Fibroblast of villous mesenchyme (primary cell): ENCODE measurements around the gene CCL27. TPM values are rescaled to one million over a fixed set of nuclear protein-coding genes. Genes with fewer than 3 reads are reported as not detected.
A peak's percentile ranks its signal among the peaks of the same experiment; 100 is the strongest.
"Not testable (repeated sequence)": the region's sequence is repeated elsewhere in the genome, so short reads cannot be mapped to it uniquely, and the experiment has no call there.

ENCODE experiments used
- DNase-seq: peaks from one replicate; pipeline ENCODE4 v3.0.0-alpha.2; 2010; ENCODE audit warnings: low read depth
- H3K4me3 ChIP-seq: 2 replicates; pipeline ENCODE4 v1.5.1; 2011; ENCODE audit warnings: low read depth, mild to moderate bottlenecking, low read length
- total RNA-seq: library from RNA; depleted of rRNA; stranded (reverse); fragments of >200 nt; gene quantifications from 2 replicates; pipeline ENCODE4 v1.2.3, GENCODE V29; 2012
- TF ChIP-seq, protein P1 (sequence below): IDR thresholded peaks from 2 replicates; pipeline ENCODE4 v1.5.1; 2012; ENCODE audit warnings: low read depth, mild to moderate bottlenecking, low read length; ENCODE audit not compliant: insufficient read depth

The CCL27 gene
- total RNA-seq, 1 donor, result not detected

- peak within 1 kb of the TSS; percentile 90 for H3K4me3 ChIP-seq
- peak; percentile 87 for DNase-seq
- TF ChIP-seq, protein P1, sequence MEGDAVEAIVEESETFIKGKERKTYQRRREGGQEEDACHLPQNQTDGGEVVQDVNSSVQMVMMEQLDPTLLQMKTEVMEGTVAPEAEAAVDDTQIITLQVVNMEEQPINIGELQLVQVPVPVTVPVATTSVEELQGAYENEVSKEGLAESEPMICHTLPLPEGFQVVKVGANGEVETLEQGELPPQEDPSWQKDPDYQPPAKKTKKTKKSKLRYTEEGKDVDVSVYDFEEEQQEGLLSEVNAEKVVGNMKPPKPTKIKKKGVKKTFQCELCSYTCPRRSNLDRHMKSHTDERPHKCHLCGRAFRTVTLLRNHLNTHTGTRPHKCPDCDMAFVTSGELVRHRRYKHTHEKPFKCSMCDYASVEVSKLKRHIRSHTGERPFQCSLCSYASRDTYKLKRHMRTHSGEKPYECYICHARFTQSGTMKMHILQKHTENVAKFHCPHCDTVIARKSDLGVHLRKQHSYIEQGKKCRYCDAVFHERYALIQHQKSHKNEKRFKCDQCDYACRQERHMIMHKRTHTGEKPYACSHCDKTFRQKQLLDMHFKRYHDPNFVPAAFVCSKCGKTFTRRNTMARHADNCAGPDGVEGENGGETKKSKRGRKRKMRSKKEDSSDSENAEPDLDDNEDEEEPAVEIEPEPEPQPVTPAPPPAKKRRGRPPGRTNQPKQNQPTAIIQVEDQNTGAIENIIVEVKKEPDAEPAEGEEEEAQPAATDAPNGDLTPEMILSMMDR, result peak; percentile 48
Measured at GRCh38 chr9:34646211-34647083, 16.0 kb downstream of the CCL27 start, which contains the start of gene GALT. TSS of gene GALT (plus strand) at chr9:34646675. CDS start at chr9:34646705, 30 bp downstream.

DNA sequence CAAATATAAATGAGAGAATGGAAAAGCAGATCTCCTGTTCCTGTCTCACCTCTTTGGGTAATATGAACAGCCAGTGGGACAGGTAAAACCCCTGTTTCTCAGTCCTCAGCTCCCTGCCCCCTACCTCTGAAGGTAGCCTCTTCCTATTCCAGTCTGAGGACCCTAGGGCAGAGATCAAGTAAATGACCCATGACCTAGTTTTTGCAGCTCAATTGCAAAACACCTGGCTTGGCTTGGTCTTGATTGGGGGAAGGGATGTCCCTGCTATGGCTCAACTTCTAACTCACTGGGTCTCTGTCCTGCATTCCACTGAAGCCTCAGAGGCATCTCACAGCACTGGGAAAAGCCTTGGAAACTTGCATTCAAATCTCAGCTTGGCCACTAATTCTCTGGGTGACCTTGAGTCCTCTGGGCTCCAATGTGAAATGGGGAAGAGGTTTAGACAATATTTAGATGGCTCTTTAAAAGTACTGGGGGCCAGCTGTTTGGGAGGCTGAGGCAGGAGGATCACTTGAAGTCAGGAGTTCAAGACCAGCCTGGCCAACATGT is 17.6 kb downstream of the CCL27 start:
- DNase-seq, result no peak
- no peak overlapping the region for H3K4me3 ChIP-seq
- TF ChIP-seq, protein P1, result no peak

DNA sequence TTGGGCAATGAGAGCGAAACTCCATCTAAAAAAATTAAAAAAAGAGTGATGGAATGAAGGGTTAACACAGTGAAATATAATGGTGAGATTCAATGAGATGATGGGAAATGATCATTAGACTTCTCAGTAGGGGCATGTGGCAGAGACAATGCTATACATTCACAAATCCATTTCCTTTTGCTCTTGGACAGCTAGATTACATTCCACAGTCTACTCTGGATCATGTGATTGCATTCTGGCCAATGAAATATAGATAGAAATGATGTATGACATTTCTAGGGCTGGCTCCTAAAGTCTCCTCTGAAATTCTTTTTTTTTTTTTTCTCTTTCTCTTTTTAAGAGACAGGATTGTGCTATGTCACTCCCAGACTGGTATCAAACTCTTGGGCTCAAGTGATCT is 19.8 kb downstream of the CCL27 start:
- TF ChIP-seq, protein P1, result no peak
- DNase-seq, result no peak
- no peak overlapping the region for H3K4me3 ChIP-seq

GRCh38 chr9:34639322-34639721 is 23.1 kb downstream of the CCL27 start:
- not testable (repeated sequence) for H3K4me3 ChIP-seq, DNase-seq

- TF ChIP-seq, protein P1, result no peak
Measured at GRCh38 chr9:34638138-34638445, 24.4 kb downstream of the CCL27 start.

DNA sequence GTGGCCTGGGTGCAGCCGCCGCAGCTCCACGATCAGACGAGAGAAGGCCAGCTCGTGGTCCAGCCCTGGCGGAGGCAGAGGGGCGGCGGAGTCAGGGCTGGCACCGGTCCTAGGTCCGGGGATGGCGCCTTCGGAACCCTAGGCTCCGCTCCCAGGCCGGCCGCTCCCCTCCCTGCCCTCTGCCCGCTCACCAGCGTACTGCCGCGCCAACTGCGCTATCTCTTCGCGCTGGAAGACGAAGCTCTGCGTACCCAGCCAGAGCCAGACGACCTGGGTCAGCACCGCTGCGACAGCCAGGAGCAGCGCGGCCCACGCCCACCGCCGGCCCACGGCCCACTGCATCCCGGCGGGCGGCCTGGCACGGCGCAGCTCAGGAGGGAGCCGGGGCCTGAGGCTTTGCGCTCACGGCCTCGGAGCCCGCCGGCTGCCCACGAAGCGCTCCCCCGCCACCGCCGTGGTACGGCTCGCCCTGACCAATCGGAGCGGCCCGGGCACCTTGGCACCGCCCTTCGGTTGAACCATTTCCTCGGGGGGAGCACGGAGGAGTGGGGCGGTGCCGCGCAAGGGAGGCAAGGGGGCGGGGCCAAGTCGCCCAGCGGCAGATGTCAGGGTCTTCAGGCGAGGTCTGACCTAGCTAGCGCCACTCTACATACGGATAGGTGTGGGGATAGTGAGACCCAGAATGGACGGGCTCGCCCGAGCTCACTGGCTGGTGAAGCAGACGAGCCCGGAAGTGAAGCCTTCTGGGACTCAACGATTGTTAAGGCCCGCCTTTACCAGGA is 24.9 kb downstream of the CCL27 start, which contains the start of gene SIGMAR1:
SIGMAR1 (minus strand) TSS at position 432 of the 782 bp plus-strand sequence; CDS start at position 342, 90 bp downstream.
- peak within 1 kb of the TSS; percentile 71 for H3K4me3 ChIP-seq
- TF ChIP-seq, protein P1, result no peak
- peak; percentile 91 for DNase-seq

More at GRCh38 chr9:34638138-34638445, 24.4 kb downstream of the CCL27 start:
- H3K4me3 ChIP-seq, result peak overlapping the region; percentile 71
- no peak for DNase-seq
